HEK293T (cell line): ENCODE measurements around the gene CUX1.

Experiments
- BHLHE40 ChIP-seq: fragments of 450-650 bp; IDR thresholded peaks from 2 replicates; pipeline ENCODE4 v1.6.1; 2016; ENCODE audit warnings: mild to moderate bottlenecking, moderate library complexity, borderline replicate concordance
- ELF4 ChIP-seq: fragments of 450-650 bp; IDR thresholded peaks from 2 replicates; pipeline ENCODE4 v1.6.1; 2017; ENCODE audit warnings: antibody characterized with exemption
- FOXA1 ChIP-seq: fragments of 450-650 bp; IDR thresholded peaks from 2 replicates; pipeline ENCODE4 v1.6.1; 2016; ENCODE audit warnings: mild to moderate bottlenecking
- FOXM1 ChIP-seq: fragments of 450-650 bp; IDR thresholded peaks from 2 replicates; pipeline ENCODE4 v1.6.1; 2017; ENCODE audit warnings: mild to moderate bottlenecking, borderline replicate concordance
- LEF1 ChIP-seq: fragments of 450-650 bp; IDR thresholded peaks from 2 replicates; pipeline ENCODE4 v1.6.1; 2017; ENCODE audit warnings: mild to moderate bottlenecking, borderline replicate concordance
- NFRKB ChIP-seq: fragments of 450-650 bp; IDR thresholded peaks from 2 replicates; pipeline ENCODE4 v1.6.1; 2016; ENCODE audit warnings: mild to moderate bottlenecking, moderate library complexity
- PKNOX1 ChIP-seq: fragments of 450-650 bp; IDR thresholded peaks from 2 replicates; pipeline ENCODE4 v1.6.1; 2016
- SP1 ChIP-seq: fragments of 450-650 bp; IDR thresholded peaks from 2 replicates; pipeline ENCODE4 v1.6.1; 2017
- TARDBP ChIP-seq: fragments of 450-650 bp; IDR thresholded peaks from 2 replicates; pipeline ENCODE4 v1.6.1; 2016
- ZNF384 ChIP-seq: fragments of 450-650 bp; IDR thresholded peaks from 2 replicates; pipeline ENCODE4 v1.6.1; 2016

- TF ChIP-seq SP1: no peak
- TF ChIP-seq TARDBP: no peak
- TF ChIP-seq LEF1: no peak
- no peak for TF ChIP-seq FOXA1
- TF ChIP-seq ELF4: no peak
- TF ChIP-seq BHLHE40: no peak
- no peak for TF ChIP-seq NFRKB
- TF ChIP-seq ZNF384: no peak
- TF ChIP-seq FOXM1: no peak
- no peak for TF ChIP-seq PKNOX1
Measured at GRCh38 chr7:102268635-102269034, 451.2 kb downstream of the CUX1 start.
